OCI-M2 (cell line): ENCODE results near the gene RASA3.
"Not testable (repeated sequence)": the region's sequence is repeated elsewhere in the genome, so short reads cannot be mapped to it uniquely, and the experiment has no call there.

Experiments used
- DNase-seq: peaks from one replicate; lab custom pipeline; 2025; ENCODE audit not compliant: unreplicated experiment; lab: John Stamatoyannopoulos, UW

Gene RASA3

DNA sequence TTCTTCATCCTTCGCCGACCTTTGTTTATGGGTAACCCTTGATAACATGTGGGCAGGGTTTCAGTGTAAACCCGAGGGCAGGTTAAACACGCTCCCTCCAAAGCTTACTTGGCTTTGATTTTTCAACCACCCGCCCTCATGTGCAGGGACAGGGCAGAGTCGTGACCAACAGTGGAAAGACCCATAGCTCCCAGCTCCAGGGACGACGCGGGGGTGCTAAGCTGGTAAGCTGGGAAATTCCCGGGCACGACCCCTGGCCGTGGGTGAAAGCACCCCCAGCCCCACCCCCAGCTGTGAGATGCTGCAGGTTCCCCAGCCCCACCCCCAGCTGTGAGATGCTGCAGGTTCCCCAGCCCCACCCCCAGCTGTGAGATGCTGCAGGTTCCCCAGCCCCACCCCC lies 17.8 kb downstream of the RASA3 start:
- not testable (repeated sequence) for DNase-seq

DNA sequence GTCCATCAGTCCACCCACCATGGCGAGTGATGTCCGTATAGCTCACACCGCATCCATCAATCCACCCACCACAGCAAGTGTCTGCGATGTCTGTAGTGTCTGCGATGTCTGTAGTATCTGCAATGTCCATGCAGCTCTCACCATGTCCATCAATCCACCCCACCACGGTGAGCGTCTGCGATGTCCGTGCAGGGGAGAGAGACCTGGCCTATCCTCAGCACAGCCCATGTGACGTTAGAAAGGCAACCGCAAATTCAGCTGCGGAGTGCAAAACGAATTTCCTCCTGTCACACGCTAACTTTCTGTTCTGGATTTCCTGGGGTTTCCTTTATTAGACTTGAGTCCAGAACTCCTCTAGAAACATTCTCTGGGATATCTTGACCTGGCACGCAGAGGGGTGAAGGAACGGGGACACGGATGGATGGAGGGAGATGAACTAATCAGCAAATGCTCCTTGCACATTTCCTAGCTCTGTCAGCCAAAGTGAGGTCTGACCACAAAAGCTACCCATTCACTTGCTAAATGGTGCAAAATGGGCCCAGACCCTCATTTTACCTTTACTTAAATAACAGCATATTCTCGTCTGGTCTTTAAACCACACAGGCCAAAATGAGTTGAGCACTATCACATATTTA lies 18.3 kb downstream of the RASA3 start:
- DNase-seq: no peak

DNA sequence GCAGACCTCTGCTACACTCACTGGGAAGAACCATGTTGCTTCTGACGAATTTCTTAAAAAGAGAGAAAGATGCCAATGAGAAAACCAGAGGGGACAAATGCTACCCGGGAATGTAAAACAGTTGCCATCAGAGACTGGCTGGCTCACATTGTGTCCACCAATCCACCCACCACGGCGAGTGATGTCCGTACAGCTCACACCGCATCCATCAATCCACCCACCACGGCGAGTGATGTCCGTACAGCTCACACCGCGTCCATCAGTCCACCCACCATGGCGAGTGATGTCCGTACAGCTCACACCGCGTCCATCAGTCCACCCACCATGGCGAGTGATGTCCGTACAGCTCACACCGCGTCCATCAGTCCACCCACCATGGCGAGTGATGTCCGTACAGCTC lies 19.0 kb downstream of the RASA3 start:
- DNase-seq: not testable (repeated sequence)

- no peak for DNase-seq
These were observed 19.5 kb downstream of the RASA3 start for GRCh38 chr13:114112826-114113322.

DNA sequence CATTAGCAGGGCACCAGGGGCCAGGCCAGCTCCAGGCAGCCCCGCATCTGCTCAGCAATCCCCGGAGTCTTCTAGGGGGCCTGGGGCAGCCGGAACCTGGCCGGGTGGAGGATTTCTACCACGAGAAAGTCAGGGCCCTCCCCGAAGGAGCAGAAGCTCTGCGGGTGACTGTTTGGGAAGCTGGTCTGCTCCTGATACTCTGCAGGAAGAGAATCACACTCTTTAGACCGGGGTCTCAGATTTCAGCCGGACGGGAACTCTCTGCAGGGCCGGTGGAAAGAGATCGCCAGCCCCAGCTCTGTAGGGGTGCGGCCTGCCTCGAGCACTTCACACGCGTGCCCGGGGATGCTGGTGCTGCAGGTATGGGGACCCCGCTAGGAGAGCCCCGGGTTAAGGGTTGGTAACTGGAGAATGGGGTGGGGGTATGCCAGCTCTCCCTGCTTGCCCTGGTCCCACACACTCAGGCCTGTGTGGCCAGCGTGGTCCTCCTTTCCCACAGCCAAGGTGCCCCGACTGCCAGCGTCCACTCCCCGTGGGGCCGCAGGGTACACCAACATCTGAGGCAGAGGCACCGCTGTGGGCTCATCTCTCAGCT lies 20.1 kb downstream of the RASA3 start:
- no peak for DNase-seq

DNA sequence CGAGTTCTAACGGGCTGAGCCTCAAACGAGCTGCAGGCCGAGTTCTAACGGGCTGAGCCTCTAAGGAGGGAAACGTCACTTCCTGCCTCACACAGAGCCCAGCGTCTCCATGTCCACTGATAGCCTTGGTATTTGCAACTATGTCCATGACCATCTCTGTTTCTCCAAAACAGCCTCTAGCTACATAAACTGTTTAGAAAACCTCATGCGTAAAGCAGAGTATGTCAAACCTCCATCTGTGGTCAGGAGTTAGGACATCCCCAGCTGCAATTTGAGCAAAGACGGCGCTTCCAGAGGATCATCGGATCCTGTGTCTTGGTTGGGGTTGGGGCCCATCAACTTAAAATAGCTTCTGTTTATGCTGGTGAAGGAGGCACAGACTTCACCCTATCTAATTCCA lies 20.8 kb downstream of the RASA3 start:
- DNase-seq: no peak

- DNase-seq: not testable (repeated sequence)
These were observed 21.6 kb downstream of the RASA3 start for GRCh38 chr13:114110830-114111189.

DNA sequence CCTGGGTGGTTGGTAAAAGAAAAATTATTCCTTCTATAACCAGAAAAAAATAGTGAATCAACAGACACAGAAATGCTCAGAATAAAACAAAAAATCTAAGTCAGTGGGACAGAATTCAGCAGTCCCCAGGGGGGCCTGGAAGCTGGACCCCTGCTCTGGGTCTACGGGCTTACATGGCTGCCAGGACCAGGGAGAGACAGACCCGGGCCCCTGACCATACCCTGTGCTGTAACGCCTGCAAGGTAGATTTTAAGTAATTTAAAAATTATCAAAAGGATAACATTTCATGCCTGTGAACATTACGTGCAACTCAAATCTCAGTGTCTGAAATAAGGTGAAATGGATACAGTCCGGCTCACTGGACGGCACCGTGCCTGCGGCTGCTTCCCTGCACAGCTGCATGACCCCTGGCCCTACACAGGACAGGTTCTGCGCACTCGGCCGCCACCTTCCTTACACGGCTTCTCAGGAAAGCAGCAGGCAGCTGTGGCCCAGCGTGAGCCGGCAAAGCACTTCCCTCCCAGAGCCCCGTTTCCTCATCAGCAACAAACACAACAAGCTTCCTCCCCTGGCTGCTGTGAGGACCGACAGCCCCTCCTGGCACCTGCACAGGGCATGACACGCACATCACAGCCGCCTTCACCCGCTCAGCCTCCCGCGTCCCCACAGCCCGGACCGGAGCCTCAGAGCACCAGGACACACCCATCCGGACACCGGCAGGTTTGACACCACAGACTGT lies 22.2 kb downstream of the RASA3 start:
- DNase-seq: no peak

DNA sequence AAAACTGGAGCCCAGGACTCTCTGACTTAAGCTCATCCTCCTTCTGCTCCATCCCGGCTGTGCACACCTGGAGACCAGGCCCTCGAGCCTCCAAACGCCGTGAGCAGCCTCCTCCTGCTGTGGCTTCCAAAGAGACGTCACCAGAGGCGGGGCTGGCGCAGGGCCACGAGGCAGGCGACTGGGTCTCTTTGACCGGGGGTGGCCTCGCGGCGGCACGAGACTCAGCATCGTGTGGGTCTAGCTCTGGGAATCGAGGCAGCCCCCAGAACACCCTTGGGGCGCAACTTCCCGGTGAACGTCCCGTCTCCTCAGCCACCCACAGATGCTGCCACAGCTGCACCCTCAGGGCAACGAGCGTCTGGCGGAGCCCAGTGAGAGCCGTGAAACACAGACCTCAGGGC lies 22.8 kb downstream of the RASA3 start:
- DNase-seq: no peak

DNA sequence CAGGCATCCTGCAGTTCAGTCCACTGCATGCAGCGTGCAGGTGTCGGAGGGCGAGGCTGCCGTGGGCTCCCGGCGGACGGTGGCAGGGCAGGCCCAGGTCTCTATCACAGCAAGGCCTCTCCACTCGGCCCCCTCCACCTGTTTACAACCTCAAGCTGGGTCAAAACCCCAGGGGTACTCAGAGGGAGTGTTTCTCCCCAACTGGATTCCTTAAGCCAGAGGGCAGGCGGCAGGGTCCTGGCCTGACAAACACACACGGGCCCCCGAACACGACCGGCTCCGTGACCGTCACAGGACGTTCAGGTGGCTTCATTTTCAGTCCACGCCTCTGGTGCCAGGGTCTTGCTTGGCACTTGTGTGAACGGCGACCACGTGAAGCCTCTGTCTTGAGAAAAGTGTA lies 23.5 kb downstream of the RASA3 start:
- no peak for DNase-seq

DNA sequence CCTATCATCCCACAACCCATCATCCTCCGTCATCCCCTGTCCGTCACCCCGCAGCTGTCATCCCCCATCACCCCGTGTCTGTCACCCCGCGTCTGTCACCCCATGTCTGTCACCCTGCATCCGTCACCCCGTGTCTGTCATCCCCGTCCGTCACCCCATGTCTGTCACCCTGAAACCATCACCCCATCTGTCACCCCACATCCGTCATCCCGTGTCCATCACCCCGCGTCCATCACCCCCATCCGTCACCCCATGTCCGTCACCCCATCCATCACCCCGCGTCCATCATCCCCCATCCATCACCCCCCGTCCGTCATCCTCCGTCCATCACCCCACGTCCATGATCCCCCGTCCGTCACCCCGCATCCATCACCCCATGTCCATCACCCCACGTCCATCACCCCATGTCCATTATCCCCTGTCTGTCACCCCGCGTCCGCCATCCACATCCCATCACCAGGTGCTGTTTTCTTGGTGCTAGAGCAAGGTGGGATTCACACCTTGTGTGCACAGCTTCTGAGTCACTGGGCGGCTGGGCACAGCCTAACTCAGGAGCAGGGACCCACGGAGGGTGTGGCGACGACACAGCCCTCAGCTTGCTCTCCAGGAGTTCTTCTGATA lies 24.2 kb downstream of the RASA3 start:
- no peak for DNase-seq

GRCh38 chr13:114107686-114108081 lies 24.7 kb downstream of the RASA3 start:
- DNase-seq: no peak

DNA sequence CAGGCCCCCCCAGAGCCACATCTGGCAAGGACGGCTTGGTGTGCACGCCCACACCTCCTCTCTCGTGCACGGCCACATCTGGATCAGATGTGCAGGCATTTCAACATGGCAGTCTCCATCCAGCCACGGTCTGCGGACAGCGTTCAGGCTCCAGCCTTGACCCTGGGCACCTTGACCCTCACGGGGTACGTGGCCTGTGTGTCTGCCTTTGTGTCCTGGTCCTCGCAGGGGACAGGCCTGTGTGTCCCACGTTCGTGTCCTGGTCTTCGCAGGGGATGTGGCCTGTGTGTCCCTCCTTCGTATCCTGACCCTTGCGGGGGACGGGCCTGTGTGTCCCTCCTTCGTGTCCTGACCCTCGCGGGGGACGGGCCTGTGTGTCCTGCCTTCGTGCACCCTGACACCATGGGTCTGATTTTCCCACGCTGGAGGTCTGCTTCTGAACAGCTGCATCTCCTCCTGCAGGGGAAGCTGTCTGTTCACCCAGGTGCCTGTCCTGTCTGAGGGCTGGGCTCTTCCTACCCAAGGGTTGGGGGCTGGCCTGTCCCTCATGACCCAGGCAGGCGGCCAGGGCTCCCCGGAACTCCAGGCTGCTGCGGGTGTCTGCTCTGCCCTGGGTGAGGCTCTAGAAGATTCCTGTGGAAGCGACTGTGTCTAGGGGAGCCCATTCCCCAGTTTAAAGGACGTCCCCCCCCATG lies 25.3 kb downstream of the RASA3 start:
- DNase-seq: no peak

DNA sequence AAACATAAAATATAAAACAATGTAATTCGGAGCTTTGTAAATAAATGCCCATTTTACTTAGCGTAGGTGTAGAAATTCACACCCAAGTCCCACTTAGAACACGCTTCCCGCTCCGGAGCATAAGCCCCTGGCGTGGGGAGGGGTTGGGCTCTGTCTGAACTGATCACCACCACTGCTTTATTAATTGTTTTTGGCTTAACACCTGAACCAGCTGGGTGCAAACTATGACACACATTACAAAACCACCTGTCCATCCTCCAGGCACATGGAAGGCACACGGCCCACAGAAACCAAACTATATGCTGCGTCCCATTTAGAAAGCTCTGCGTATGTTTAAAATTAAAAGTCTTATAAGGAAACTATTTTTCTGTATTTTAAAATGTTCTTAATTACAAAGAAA lies 25.9 kb downstream of the RASA3 start:
- DNase-seq: no peak

DNA sequence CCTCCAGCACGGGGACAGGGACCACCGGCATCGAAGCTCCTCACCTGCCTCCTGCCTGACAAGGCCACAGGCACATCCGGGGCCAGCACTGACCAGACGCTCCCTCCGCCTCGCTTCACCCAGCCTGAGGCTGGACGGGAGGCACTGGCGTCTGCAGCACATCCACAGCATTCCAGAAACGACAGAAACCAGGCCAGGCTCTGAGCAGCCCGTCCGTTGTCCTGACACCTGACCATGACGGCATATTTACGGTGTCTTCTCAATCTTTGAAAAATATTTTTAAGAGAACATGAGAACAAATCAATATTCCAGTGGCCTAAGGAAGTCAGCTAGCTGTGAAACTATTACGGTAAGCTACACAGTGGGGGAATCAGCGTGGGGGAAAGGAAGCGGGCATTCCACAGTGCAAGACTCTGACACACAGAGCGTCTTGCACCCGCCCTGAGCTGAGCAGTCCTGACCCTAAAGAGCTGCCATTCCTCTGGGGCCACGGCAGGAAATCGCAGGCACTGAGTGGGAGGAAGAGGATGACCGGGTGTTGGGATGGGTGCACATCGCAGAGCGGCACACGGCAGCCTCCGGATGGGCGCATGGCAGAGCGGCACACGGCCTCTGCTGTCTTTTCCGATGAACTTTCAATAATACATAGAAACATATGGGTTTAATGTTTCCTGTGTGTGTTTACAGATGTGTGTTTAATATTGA lies 26.8 kb downstream of the RASA3 start:
- DNase-seq: no peak

DNA sequence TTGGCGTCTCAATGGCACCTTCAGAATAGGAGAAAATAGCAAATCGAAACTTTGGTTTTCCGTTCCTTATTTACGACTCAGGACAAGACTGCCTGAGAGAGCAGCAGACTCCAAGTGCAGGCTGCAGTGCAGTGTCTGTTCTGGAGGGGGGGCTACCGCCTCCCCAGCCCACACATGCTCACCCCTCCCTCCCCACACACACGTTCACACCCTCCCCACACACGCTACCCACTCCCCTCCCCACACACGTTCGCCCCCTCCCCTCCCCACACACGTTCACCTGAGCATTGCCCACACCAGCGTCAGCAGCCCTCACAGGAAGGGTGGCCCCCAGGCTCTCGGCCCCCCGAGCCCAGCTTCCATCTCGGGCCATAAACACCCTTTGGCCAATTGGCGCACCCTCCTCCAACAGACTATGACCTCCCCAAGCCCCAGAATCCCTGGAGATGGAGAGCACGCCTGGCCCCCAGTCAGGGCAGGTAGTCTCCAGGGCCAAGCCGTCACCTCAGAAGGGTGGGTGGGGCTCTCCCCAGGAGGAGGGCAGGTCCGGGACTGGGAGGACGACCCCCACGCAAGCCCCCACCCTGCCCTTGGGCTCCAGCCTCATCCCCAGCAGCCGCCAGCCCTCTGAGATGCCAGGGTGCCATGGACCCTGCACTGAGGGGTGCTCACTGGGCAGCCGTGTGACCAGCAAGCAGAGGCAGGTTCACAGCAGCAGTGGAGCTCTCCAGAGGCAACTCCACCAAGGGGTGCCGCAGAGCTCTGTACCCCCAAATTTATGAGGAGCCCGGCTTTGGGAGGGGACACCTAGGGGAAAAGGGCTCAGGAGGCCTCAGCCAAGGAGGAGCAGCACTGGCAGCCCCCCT lies 27.5 kb downstream of the RASA3 start:
- DNase-seq: no peak

DNA sequence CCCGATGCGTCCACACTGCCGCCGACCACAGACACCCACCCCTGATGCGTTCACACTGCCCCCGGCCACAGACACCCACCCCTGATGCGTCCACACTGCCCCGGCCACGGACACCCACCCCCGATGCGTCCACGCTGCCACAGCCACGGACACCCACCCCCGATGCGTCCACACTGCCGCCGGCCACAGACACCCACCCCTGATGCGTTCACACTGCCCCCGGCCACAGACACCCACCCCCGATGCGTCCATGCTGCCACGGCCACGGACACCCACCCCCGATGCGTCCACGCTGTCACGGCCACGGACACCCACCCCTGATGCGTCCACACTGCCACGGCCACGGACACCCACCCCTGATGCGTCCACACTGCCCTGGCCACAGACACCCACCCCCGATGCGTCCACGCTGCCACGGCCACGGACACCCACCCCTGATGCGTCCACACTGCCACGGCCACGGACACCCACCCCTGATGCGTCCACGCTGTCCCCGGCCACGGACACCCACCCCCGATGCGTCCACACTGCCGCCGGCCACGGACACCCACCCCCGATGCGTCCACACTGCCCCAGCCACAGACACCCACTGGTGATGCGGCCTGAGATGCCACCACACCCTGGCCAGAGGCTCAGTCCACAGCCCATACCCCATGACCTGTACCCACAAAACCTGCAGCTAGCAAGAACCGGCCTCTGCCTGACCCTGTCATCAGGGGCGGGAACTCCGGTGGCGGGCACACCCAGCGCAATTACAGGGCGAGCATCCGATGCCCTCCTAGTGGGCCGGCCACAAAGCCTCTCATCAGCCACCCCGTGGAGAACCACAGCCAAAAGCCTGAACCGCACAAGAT lies 28.4 kb downstream of the RASA3 start:
- DNase-seq: no peak

DNA sequence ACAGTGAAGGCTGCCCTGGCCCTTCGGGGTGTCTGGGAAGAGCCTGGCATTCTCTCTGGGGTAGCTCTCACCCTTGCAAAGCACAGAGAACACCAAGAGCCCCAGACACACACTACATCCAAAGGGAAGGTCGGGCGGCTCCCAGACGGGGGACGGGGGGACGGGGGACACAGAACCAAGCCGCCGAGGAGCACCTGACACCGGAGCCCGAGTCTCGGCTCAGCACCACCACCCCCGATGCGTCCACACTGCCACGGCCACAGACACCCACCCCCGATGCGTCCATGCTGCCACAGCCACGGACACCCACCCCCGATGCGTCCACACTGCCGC lies 29.2 kb downstream of the RASA3 start:
- DNase-seq: not testable (repeated sequence)
